Upper lobe of left lung (tissue), 6 donors: ENCODE data around the gene LIG1. TPM values are rescaled to one million over a fixed set of nuclear protein-coding genes. Genes with fewer than 3 reads are reported as not detected.

Experiments used
- ATAC-seq, 2 donors: fragments of 200-7000 bp; cut with Tn5 transposase; one replicate each; pipeline ENCODE4 v1.9.1; 2022; ENCODE audit warnings: mild to moderate bottlenecking in 2 of 2, moderate library complexity in 2 of 2; ENCODE audit not compliant: low FRiP score in 2 of 2
- DNase-seq, 2 donors: peaks; one replicate each; pipeline ENCODE4 v3.0.0-alpha.2; 2019 to 2020
- H3K27ac ChIP-seq, 4 donors: fragments of 200-600 bp; sonication (generic); one replicate each; pipeline ENCODE4 v1.5.1; 2016 to 2019
- H3K27me3 ChIP-seq, 4 donors: fragments of 200-600 bp; sonication (generic); one replicate each; pipeline ENCODE4 v1.5.1; 2017 to 2019
- H3K36me3 ChIP-seq, 4 donors: fragments of 200-600 bp; sonication (generic); one replicate each; pipeline ENCODE4 v1.5.1; 2016 to 2019
- H3K4me1 ChIP-seq, 4 donors: fragments of 200-600 bp; sonication (generic); one replicate each; pipeline ENCODE4 v1.5.1; 2018 to 2019
- H3K4me3 ChIP-seq, 4 donors: fragments of 200-600 bp; sonication (generic); one replicate each; pipeline ENCODE4 v1.5.1; 2017 to 2019; ENCODE audit warnings: mild to moderate bottlenecking in 2 of 4, moderate library complexity in 1 of 4
- H3K9me3 ChIP-seq, 4 donors: fragments of 200-600 bp; sonication (generic); one replicate each; pipeline ENCODE4 v1.5.1; 2018 to 2019
- EP300 ChIP-seq, 4 donors: sonication (generic); formaldehyde crosslinking; IDR thresholded peaks; one replicate each; pipeline ENCODE4 v1.5.1; 2017; ENCODE audit warnings: antibody characterized with exemption in 4 of 4, control low read depth in 2 of 4
- POLR2A ChIP-seq, 4 donors: fragments of 450-650 bp; IDR thresholded peaks; one replicate each; pipeline ENCODE4 v1.5.1; 2016 to 2017; ENCODE audit warnings: antibody characterized with exemption in 4 of 4, mild to moderate bottlenecking in 2 of 4
- POLR2AphosphoS5 ChIP-seq, 2 donors: sonication (generic); formaldehyde crosslinking; IDR thresholded peaks; one replicate each; pipeline ENCODE4 v1.5.1; 2017; ENCODE audit warnings: antibody characterized with exemption in 2 of 2
- WGBS, 2 donors: methylation state at CpG; one replicate each; pipeline ENCODE4 v1.1.5; 2017 to 2018; 5-methylcytosine and 5-hydroxymethylcytosine counted together
- total RNA-seq, 6 donors: library from RNA; depleted of rRNA in 4 of 6; stranded (reverse); fragments of >200 nt in 4 of 6; gene quantifications; one replicate each; pipeline versions ENCODE4 v1.1.0 to v1.2.1, GENCODE V29; 2016 to 2021
- TF ChIP-seq, protein P1 (sequence below), 6 experiments: fragments of 450-650 bp in 4 of 6; fragments of 200-600 bp in 2 of 6; sonication (generic) in 2 of 6; IDR thresholded peaks; one replicate each; pipeline ENCODE4 v1.5.1; 2016 to 2019; ENCODE audit warnings: antibody characterized with exemption in 6 of 6
- donor health status: DM: no; HTN: no; CAD: no; lungs with moderate emphysema.
- donor health status: DM: no; HTN: yes; CAD: no; lungs with severe emphysema.

The LIG1 gene
- 100 to 1,000 TPM in 1 of 6 donors, 10 to 100 TPM in 5; 11.4 to 113 (median 27.8) TPM for total RNA-seq

DNA sequence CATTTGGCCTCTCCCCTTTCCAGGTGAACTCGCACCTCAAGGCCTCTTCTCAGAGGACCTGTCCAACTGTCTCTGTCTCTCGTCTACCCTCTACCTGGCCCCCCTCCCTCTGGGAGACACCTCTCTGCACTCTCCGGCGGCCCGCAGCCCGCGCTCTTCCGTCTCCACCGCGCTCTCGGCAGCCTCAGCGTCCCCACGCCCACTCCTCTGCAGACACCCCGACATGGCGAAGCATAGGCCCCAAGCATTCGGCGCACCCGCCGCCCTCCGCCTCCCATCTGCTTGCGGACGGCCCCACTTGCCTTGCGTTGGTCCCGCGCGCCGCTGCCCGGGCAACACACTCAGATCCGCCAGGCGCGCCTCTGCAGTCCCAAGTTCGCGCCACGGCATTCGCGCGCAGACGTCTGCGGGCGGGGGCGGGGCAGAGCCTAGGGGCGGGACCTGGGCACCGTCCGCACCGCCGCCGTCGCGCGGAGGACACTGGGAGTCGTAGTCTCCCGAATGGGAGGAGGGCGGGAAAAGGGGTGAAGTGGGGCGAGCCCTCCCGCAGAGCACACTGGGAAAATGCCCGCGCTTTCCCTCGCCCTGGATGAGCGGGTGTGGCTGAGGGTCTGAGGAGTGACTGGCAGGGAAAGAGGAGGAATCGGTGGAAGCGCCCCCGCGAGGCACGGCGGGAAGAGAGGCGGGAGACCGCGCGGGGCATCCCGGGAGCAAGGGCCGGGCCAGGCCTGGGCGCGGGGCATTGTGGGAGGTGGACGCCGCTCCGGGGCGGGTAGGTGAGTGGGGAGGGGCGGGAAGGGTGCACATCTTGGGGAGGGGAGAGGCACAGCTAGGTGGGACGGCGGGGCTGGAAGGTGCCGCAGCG is at the start of gene LIG1, which contains the start of gene ZSWIM9:
Gene LIG1, minus strand, starts transcription at position 406 of the 865 bp plus-strand sequence. CDS start 4,778 bp downstream, outside the sequence.
Gene ZSWIM9, plus strand, starts transcription at position 742 of the 865 bp plus-strand sequence. CDS start 1,123 bp downstream, outside the sequence.
- peak; percentile 97 to 98 for ATAC-seq
- Histone ChIP-seq H3K27me3 (no peaks in the 10 kb centered on the region), H3K4me1 (peaks cover 6 to 21% (median 12%) of the 10 kb centered on the region in 4 donors), H3K36me3 (peaks cover 0 to 27% (median 16%) of the 10 kb centered on the region in 4 donors), H3K4me3 (peak within 1 kb of the TSS; percentile 73 to 96 (median 79)), H3K27ac (peak within 1 kb of the TSS; percentile 86 to 99 (median 96)), H3K9me3 (no peaks in the 10 kb centered on the region)
- peak in 1 of 4 donors; percentile 35 for TF ChIP-seq POLR2A (IDR thresholded peaks at IDR 0.05)
- peak; percentile 63 to 77 for TF ChIP-seq POLR2AphosphoS5 (IDR thresholded peaks at IDR 0.05)
- TF ChIP-seq EP300 (IDR thresholded peaks at IDR 0.05), result peak in 1 of 4 donors; percentile 39
- TF ChIP-seq, protein P1, sequence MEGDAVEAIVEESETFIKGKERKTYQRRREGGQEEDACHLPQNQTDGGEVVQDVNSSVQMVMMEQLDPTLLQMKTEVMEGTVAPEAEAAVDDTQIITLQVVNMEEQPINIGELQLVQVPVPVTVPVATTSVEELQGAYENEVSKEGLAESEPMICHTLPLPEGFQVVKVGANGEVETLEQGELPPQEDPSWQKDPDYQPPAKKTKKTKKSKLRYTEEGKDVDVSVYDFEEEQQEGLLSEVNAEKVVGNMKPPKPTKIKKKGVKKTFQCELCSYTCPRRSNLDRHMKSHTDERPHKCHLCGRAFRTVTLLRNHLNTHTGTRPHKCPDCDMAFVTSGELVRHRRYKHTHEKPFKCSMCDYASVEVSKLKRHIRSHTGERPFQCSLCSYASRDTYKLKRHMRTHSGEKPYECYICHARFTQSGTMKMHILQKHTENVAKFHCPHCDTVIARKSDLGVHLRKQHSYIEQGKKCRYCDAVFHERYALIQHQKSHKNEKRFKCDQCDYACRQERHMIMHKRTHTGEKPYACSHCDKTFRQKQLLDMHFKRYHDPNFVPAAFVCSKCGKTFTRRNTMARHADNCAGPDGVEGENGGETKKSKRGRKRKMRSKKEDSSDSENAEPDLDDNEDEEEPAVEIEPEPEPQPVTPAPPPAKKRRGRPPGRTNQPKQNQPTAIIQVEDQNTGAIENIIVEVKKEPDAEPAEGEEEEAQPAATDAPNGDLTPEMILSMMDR (IDR thresholded peaks at IDR 0.05), result peak in 3 of 6 experiments; percentile 9 to 59 (median 18)
- peak; percentile 92 to 98 for DNase-seq
- WGBS, 2 donors, result 1 to 2% methylated on average over 8 to 31 of the region's 82 CpGs

- Histone ChIP-seq H3K4me3 (no peak overlapping the region), H3K9me3 (no peaks in the 10 kb centered on the region), H3K36me3 (peaks cover 12 to 81% (median 25%) of the 10 kb centered on the region in 4 donors), H3K4me1 (no peaks in the 10 kb centered on the region), H3K27ac (no peak overlapping the region), H3K27me3 (no peaks in the 10 kb centered on the region)
- ATAC-seq (no peak), DNase-seq (no peak)
- WGBS, 2 donors, result 87 to 91% methylated on average over 6 of the region's 6 CpGs
- TF ChIP-seq POLR2AphosphoS5 (IDR thresholded peaks at IDR 0.05) (no peak), EP300 (IDR thresholded peaks at IDR 0.05) (no peak), POLR2A (IDR thresholded peaks at IDR 0.05) (no peak)
- TF ChIP-seq, protein P1 (IDR thresholded peaks at IDR 0.05), result no peak
These were observed 48.9 kb upstream of the LIG1 start for GRCh38 chr19:48218997-48219396.

GRCh38 chr19:48216933-48217332 is 46.8 kb upstream of the LIG1 start:
- Histone ChIP-seq H3K9me3 (no peaks in the 10 kb centered on the region), H3K27ac (no peak overlapping the region), H3K4me3 (no peak overlapping the region), H3K4me1 (no peaks in the 10 kb centered on the region), H3K36me3 (peaks cover 12 to 87% (median 28%) of the 10 kb centered on the region in 4 donors), H3K27me3 (no peaks in the 10 kb centered on the region)
- TF ChIP-seq POLR2AphosphoS5 (IDR thresholded peaks at IDR 0.05), result no peak
- no peak for TF ChIP-seq POLR2A (IDR thresholded peaks at IDR 0.05)
- no peak for TF ChIP-seq EP300 (IDR thresholded peaks at IDR 0.05)
- TF ChIP-seq, protein P1 (IDR thresholded peaks at IDR 0.05), result no peak
- no peak for ATAC-seq
- WGBS, 2 donors, result 86 to 96% methylated on average over 11 to 14 of the region's 14 CpGs
- DNase-seq, result no peak

DNA sequence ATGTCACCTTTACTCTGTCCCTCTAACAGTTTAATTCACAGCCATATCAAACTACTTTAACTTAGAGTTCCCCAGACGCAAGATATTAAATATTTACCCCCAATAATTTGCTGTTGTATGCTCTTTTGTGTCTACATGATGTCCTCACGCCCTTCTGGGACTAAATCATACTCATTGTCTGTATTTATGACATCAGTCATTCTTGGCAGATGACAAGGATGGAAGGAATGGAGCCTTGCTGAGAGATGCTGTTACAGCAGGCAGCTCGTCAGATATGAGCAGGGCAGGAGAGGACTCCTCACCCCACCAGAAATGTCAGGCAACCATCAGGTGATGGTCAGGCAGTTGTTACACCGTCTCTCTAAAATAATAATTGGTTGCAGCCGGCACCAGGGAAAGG is 43.8 kb upstream of the LIG1 start:
- WGBS, 2 donors, result 92 to 93% methylated on average over 5 of the region's 5 CpGs
- H3K27me3 ChIP-seq, result no peaks in the 10 kb centered on the region
- no peaks in the 10 kb centered on the region for H3K4me1 ChIP-seq
- H3K9me3 ChIP-seq, result no peaks in the 10 kb centered on the region
- ATAC-seq, result no peak
- TF ChIP-seq EP300 (IDR thresholded peaks at IDR 0.05) (no peak), POLR2A (IDR thresholded peaks at IDR 0.05) (no peak), POLR2AphosphoS5 (IDR thresholded peaks at IDR 0.05) (no peak)
- TF ChIP-seq, protein P1 (IDR thresholded peaks at IDR 0.05), result no peak
- no peak overlapping the region for H3K4me3 ChIP-seq
- no peak for DNase-seq
- no peak overlapping the region for H3K27ac ChIP-seq
- H3K36me3 ChIP-seq, result peaks cover 11 to 77% (median 19%) of the 10 kb centered on the region in 4 donors
